ENCODE data around the gene BEND7.

BEND7 gene

DNA sequence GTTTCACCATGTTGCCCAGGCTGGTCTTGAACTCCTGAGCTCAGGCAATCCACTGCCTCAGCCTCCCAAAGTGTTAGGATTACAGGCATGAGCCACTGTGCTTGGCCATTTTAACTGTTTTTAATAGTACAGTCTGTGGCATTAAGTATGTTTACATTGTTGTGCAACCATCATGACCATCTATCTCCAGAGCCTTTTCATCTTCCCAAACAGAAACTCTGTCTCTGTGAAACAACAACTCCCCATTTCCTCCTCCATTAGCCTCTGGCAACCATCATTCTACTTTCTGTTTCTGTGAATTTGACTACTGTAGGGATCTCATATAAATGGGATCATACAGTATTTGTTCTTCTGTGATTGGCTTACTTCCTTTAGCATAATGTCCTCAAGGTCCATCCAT is 132.4 kb downstream of the BEND7 start:
- H3K9me3 ChIP-seq: peaks cover 5% of the 10 kb centered on the region; the same call in 1 of the 2 replicates
- H3K4me3 ChIP-seq: no peak overlapping the region
- in situ Hi-C loops (cut with MboI; ENCODE audit: low sequenced_read_pairs): no loop called here
- H3K27me3 ChIP-seq (ENCODE audit: low read depth): no peaks in the 10 kb centered on the region
- no peaks in the 10 kb centered on the region for H3K36me3 ChIP-seq (replicated peaks)
- H3K4me1 ChIP-seq: peaks cover 5% of the 10 kb centered on the region
- DNase-seq (ENCODE audit: low spot score in 2 of 2): no peak

DNA sequence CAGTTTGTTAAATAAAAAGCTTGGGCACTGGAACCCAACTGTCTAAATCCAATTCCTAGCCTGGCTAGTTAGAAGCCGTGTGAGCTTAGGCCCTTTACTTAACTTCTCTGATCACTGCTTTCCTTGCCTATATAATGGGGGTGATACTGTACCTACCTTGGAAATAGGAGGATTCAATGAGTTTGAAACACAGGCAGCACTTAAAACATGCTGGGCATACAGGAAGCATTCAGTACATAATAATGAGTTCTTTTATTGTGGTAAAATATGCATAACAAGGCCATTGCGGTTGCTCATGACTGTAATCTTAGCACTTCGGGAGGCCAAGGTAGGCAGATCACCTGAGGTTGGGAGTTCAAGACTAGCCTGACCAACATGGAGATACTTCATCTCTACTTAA is 133.3 kb downstream of the BEND7 start:
- Histone ChIP-seq H3K27me3 (ENCODE audit: low read depth) (no peaks in the 10 kb centered on the region), H3K36me3 (replicated peaks) (no peaks in the 10 kb centered on the region), H3K4me1 (peaks cover 5% of the 10 kb centered on the region), H3K9me3 (peaks cover 5% of the 10 kb centered on the region; the same call in 1 of the 2 replicates), H3K4me3 (no peak overlapping the region)
- in situ Hi-C loops (cut with MboI; ENCODE audit: low sequenced_read_pairs): no loop called here
- peak; percentile 21 to 42 for DNase-seq (ENCODE audit: low spot score in 2 of 2)

DNA sequence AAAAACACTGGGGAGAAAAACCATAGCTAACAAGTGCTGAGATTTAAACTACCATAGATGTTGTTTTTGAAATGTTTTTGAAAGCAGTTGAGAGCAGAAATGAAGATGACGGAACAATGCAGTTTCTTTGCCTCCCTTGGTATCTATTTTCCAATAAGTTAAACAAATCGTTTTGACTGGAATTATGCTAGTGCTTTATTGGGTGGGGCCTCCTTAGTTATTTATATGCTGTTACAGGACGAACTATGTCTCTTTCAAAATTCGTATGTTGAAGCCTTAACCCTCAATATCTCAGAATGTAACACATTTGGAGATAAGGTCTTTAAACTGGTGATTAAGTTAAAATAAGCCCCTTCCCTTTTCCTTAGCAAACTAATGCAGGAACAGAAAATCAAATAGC is 135.2 kb downstream of the BEND7 start:
- peaks cover 5% of the 10 kb centered on the region for H3K4me1 ChIP-seq
- H3K9me3 ChIP-seq: no peaks in the 10 kb centered on the region
- DNase-seq (ENCODE audit: low spot score in 2 of 2): no peak
- H3K27me3 ChIP-seq (ENCODE audit: low read depth): no peaks in the 10 kb centered on the region
- no peak overlapping the region for H3K4me3 ChIP-seq
- H3K36me3 ChIP-seq (replicated peaks): no peaks in the 10 kb centered on the region
- in situ Hi-C loops (cut with MboI; ENCODE audit: low sequenced_read_pairs): no loop called here

DNA sequence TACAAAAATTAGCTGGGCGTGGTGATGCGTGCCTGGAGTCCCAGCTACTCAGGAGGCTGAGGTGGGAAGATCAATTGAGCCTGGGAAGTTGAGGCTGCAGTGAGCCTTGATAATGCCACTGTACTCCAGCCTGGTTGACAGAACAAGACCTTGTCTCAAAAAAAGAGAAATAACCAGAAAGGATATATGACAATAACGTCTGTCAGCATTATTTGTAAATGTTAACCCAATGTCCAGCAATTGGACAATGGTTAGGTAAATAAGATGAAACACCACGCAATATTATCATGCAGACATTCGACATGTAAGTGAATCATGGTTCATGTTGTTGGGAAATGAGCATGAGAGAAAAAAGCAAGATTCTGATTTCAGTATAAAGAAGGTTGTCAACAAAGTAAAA is 136.1 kb downstream of the BEND7 start:
- in situ Hi-C loops (cut with MboI; ENCODE audit: low sequenced_read_pairs): no loop called here
- DNase-seq (ENCODE audit: low spot score in 2 of 2): no peak
- no peak overlapping the region for H3K4me3 ChIP-seq
- peaks cover 5% of the 10 kb centered on the region for H3K4me1 ChIP-seq
- H3K9me3 ChIP-seq: no peaks in the 10 kb centered on the region
- no peaks in the 10 kb centered on the region for H3K36me3 ChIP-seq (replicated peaks)
- H3K27me3 ChIP-seq (ENCODE audit: low read depth): no peaks in the 10 kb centered on the region

Data from HAP-1 (cell line).